MCF 10A (cell line): Measurements from ENCODE around the gene KRTAP19-5. TPM values are rescaled to one million over a fixed set of nuclear protein-coding genes. Genes with fewer than 3 reads are reported as not detected.

ENCODE experiments used
- Bru-seq: library from RNA; stranded (reverse); fragments of 400-500 nt; gene quantifications from one replicate; lab custom pipeline; 2021; lab: Mats Ljungman, UMichigan
- BruChase-seq, 2 experiments: library from RNA; stranded (reverse); fragments of 400-500 nt; gene quantifications; one replicate each; lab custom pipeline; 2021; lab: Mats Ljungman, UMichigan
- BruUV-seq: library from RNA; stranded (reverse); fragments of 400-500 nt; replicated peaks from 2 replicates; lab custom pipeline; 2021; lab: Mats Ljungman, UMichigan
- CTCF ChIA-PET: fragments of 300-600 bp; sonication (Branson Sonifier 250); formaldehyde crosslinking; extraction: SDS; loops from one replicate; lab custom pipeline; 2021; ENCODE audit warnings: antibody characterized with exemption, inconsistent platforms; lab: Yijun Ruan, JAX
- POLR2A ChIA-PET: fragments of 300-600, 350-650 bp; sonication (Branson Sonifier 250); formaldehyde crosslinking; extraction: SDS; loops from one replicate; lab custom pipeline; 2020; ENCODE audit warnings: antibody characterized with exemption, inconsistent platforms; lab: Yijun Ruan, JAX
- DNase-seq: peaks from one replicate; pipeline ENCODE4 v3.0.0-alpha.2; 2018; ENCODE audit not compliant: unreplicated experiment
- H3K27ac Mint-ChIP-seq: one replicate; pipeline ENCODE4 v1.8.0; 2022; ENCODE audit warnings: mild to moderate bottlenecking, low read depth, mixed read lengths; ENCODE audit not compliant: unreplicated experiment
- H3K27me3 Mint-ChIP-seq: one replicate; pipeline ENCODE4 v1.8.0; 2022; ENCODE audit warnings: mixed read lengths; ENCODE audit not compliant: insufficient read depth, unreplicated experiment
- H3K36me3 Mint-ChIP-seq: one replicate; pipeline ENCODE4 v1.8.0; 2022; ENCODE audit warnings: mild to moderate bottlenecking, moderate library complexity, mixed read lengths; ENCODE audit not compliant: insufficient read depth, unreplicated experiment
- H3K4me1 Mint-ChIP-seq: one replicate; pipeline ENCODE4 v1.8.0; 2022; ENCODE audit warnings: mixed read lengths; ENCODE audit not compliant: insufficient read depth, unreplicated experiment
- H3K4me3 Mint-ChIP-seq: one replicate; pipeline ENCODE4 v1.8.0; 2022; ENCODE audit warnings: mild to moderate bottlenecking, moderate library complexity, mixed read lengths; ENCODE audit not compliant: unreplicated experiment
- H3K9me3 Mint-ChIP-seq: one replicate; pipeline ENCODE4 v1.8.0; 2022; ENCODE audit warnings: mixed read lengths; ENCODE audit not compliant: unreplicated experiment
- CTCF ChIP-seq: fragments of 200-600 bp; IDR thresholded peaks from one replicate; pipeline ENCODE4 v1.8.0; 2022; ENCODE audit warnings: antibody characterized with exemption, mild to moderate bottlenecking; ENCODE audit not compliant: unreplicated experiment
- intact Hi-C: fragments of 100-400 bp; cut with micrococcal nuclease; formaldehyde crosslinking; loops from 2 replicates; pipeline ENCODE4 v1.14.1; 2022
- long read RNA-seq: library from polyadenylated mRNA; stranded (forward); transcript quantifications from one replicate; pipeline ENCODE4 v2.0.0, GENCODE V29; 2022
- total RNA-seq: library from RNA; stranded (reverse); gene quantifications from 2 replicates; pipeline ENCODE4 v1.2.3, GENCODE V29; 2022

KRTAP19-5 gene
- total RNA-seq: not detected in 2 replicates
- Bru-seq, nascent RNA: not detected
- BruChase-seq, experiment 1, labeled RNA remaining after a 6-hour chase: not detected
- BruChase-seq, experiment 2, labeled RNA remaining after a 2-hour chase: not detected
- long read RNA-seq: 0 reads

- no peaks in the 10 kb centered on the region for H3K9me3 Mint-ChIP-seq
Measured at GRCh38 chr21:30502041-30502440, at the start of gene KRTAP19-5. TSS of gene KRTAP19-5 (minus strand) at chr21:30502141. CDS start at chr21:30502090, 51 bp downstream.

GRCh38 chr21:30541764-30542163 is 39.8 kb upstream of the KRTAP19-5 start, which contains the start of gene KRTAP19-6:
TSS of gene KRTAP19-6 (minus strand) at chr21:30541864. CDS start at chr21:30541833, 31 bp downstream.
- peaks cover 36% of the 10 kb centered on the region for H3K27me3 Mint-ChIP-seq
- DNase-seq: no peak
- H3K27ac Mint-ChIP-seq: no peak within 1 kb of the TSS
- H3K4me1 Mint-ChIP-seq: no peaks in the 10 kb centered on the region
- no peak for TF ChIP-seq CTCF
- no peaks in the 10 kb centered on the region for H3K36me3 Mint-ChIP-seq
- ChIA-PET CTCF (no interaction called here), POLR2A (no interaction called here)
- intact Hi-C loops: no loop called here
- no TSS peak for BruUV-seq
- H3K4me3 Mint-ChIP-seq: no peak within 1 kb of the TSS
- no peaks in the 10 kb centered on the region for H3K9me3 Mint-ChIP-seq

More at GRCh38 chr21:30502041-30502440, at the start of gene KRTAP19-5:
- intact Hi-C loops: loop anchor here (10.0 kb wide), 1 partner anchor 333 kb away; no protein-coding TSS in a partner anchor
- CTCF ChIA-PET: interaction anchor here (0.6 kb wide), 1 partner anchor 39 kb away, joined by 3 read pairs; no protein-coding TSS in a partner anchor
- POLR2A ChIA-PET: no interaction called here
- no peak within 1 kb of the TSS for H3K4me3 Mint-ChIP-seq
- DNase-seq: no peak
- TF ChIP-seq CTCF: no peak
- H3K36me3 Mint-ChIP-seq: no peaks in the 10 kb centered on the region
- peaks cover 44% of the 10 kb centered on the region for H3K27me3 Mint-ChIP-seq
- no TSS peak for BruUV-seq
- no peaks in the 10 kb centered on the region for H3K4me1 Mint-ChIP-seq
- no peak within 1 kb of the TSS for H3K27ac Mint-ChIP-seq

- TF ChIP-seq CTCF: no peak
- Mint-ChIP-seq H3K36me3 (no peaks in the 10 kb centered on the region), H3K27me3 (peaks cover 14% of the 10 kb centered on the region), H3K9me3 (peaks cover 5% of the 10 kb centered on the region), H3K27ac (no peak overlapping the region), H3K4me3 (no peak overlapping the region), H3K4me1 (no peaks in the 10 kb centered on the region)
- ChIA-PET CTCF (interaction anchor here (0.6 kb wide), 1 partner anchor 237 kb away, joined by 4 read pairs; no protein-coding TSS in a partner anchor), POLR2A (no interaction called here)
- intact Hi-C loops: no loop called here
- no TSS peak for BruUV-seq
- no peak for DNase-seq
Measured at GRCh38 chr21:30518876-30519275, 16.9 kb upstream of the KRTAP19-5 start.

- H3K9me3 Mint-ChIP-seq: peaks cover 5% of the 10 kb centered on the region
- BruUV-seq: no TSS peak
- POLR2A ChIA-PET: no interaction called here
Measured at GRCh38 chr21:30515681-30516080, 13.7 kb upstream of the KRTAP19-5 start.

More at GRCh38 chr21:30515681-30516080, 13.7 kb upstream of the KRTAP19-5 start:
- H3K4me1 Mint-ChIP-seq: no peaks in the 10 kb centered on the region
- CTCF ChIA-PET: no interaction called here
- H3K4me3 Mint-ChIP-seq: no peak overlapping the region
- H3K27me3 Mint-ChIP-seq: peaks cover 14% of the 10 kb centered on the region
- H3K27ac Mint-ChIP-seq: no peak overlapping the region
- no peak for DNase-seq
- no peaks in the 10 kb centered on the region for H3K36me3 Mint-ChIP-seq
- TF ChIP-seq CTCF: no peak
- intact Hi-C loops: no loop called here
